ENCODE results near the gene NEURL4.

NEURL4 gene

GRCh38 chr17:7351665-7352502, 22.7 kb upstream of the NEURL4 start, which contains the start of gene KCTD11:
Gene KCTD11, plus strand, starts transcription at chr17:7352162.
- H3K36me3 ChIP-seq (ENCODE audit: insufficient read depth, low read length), result peaks cover 32% of the 10 kb centered on the region
- H3K27me3 ChIP-seq (ENCODE audit: insufficient read depth, low read length, poor library complexity), result no peaks in the 10 kb centered on the region
- no peaks in the 10 kb centered on the region for H3K79me2 ChIP-seq (ENCODE audit: insufficient read depth, low read length)
- H2AFZ ChIP-seq (ENCODE audit: low read depth, low read length), result no peak within 1 kb of the TSS
- no peak within 1 kb of the TSS for H3K4me3 ChIP-seq (ENCODE audit: low read depth in 1 of 2, low read length in 2 of 2)
- TF ChIP-seq CTCF (IDR thresholded peaks at IDR 0.05; ENCODE audit: borderline replicate concordance, extremely low read depth, low read length, poor library complexity, severe bottlenecking), result no peak
- TF ChIP-seq EZH2 (IDR thresholded peaks at IDR 0.05; ENCODE audit: borderline replicate concordance, low read depth, low read length, severe bottlenecking), result no peak
- H3K4me2 ChIP-seq (ENCODE audit: insufficient read depth, low read length), result no peak within 1 kb of the TSS
- DNase-seq (no peak), ATAC-seq (ENCODE audit: insufficient read depth, low read depth) (no peak)
- H3K4me1 ChIP-seq (ENCODE audit: insufficient read depth, low read length), result peaks cover 7% of the 10 kb centered on the region
- H3K9ac ChIP-seq (ENCODE audit: low read depth, low read length), result no peak within 1 kb of the TSS
- no peak within 1 kb of the TSS for H3K27ac ChIP-seq (ENCODE audit: low read length)
- H3K9me3 ChIP-seq (ENCODE audit: insufficient read depth, low read length, severe bottlenecking), result no peaks in the 10 kb centered on the region
- H4K20me1 ChIP-seq (ENCODE audit: insufficient read depth, low read length), result no peaks in the 10 kb centered on the region

- H3K4me3 ChIP-seq (ENCODE audit: low read depth in 1 of 2, low read length in 2 of 2), result no peak overlapping the region
- H3K4me1 ChIP-seq (ENCODE audit: insufficient read depth, low read length), result no peaks in the 10 kb centered on the region
- no peak overlapping the region for H3K27ac ChIP-seq (ENCODE audit: low read length)
- 0 out of 2 replicates have a peak, but pooled peaks cover 3% of the 10 kb centered on the region for H4K20me1 ChIP-seq (ENCODE audit: insufficient read depth, low read length)
- H3K9ac ChIP-seq (ENCODE audit: low read depth, low read length), result no peak overlapping the region
- H3K4me2 ChIP-seq (ENCODE audit: insufficient read depth, low read length), result no peak overlapping the region
- peaks cover 43% of the 10 kb centered on the region for H3K36me3 ChIP-seq (ENCODE audit: insufficient read depth, low read length)
- no peak for DNase-seq
- TF ChIP-seq EZH2 (IDR thresholded peaks at IDR 0.05; ENCODE audit: borderline replicate concordance, low read depth, low read length, severe bottlenecking), result no peak
- no peak for TF ChIP-seq CTCF (IDR thresholded peaks at IDR 0.05; ENCODE audit: borderline replicate concordance, extremely low read depth, low read length, poor library complexity, severe bottlenecking)
- H2AFZ ChIP-seq (ENCODE audit: low read depth, low read length), result no peak overlapping the region
- no peaks in the 10 kb centered on the region for H3K79me2 ChIP-seq (ENCODE audit: insufficient read depth, low read length)
- no peaks in the 10 kb centered on the region for H3K9me3 ChIP-seq (ENCODE audit: insufficient read depth, low read length, severe bottlenecking)
- ATAC-seq (ENCODE audit: insufficient read depth, low read depth), result no peak
- H3K27me3 ChIP-seq (ENCODE audit: insufficient read depth, low read length, poor library complexity), result no peaks in the 10 kb centered on the region
Observed at GRCh38 chr17:7348478-7349242, 19.5 kb upstream of the NEURL4 start.

- Histone ChIP-seq H4K20me1 (ENCODE audit: insufficient read depth, low read length) (0 out of 2 replicates have a peak, but pooled peaks cover 3% of the 10 kb centered on the region), H3K27me3 (ENCODE audit: insufficient read depth, low read length, poor library complexity) (no peaks in the 10 kb centered on the region), H3K9ac (ENCODE audit: low read depth, low read length) (no peak overlapping the region), H3K4me3 (ENCODE audit: low read depth in 1 of 2, low read length in 2 of 2) (no peak overlapping the region), H3K27ac (ENCODE audit: low read length) (no peak overlapping the region), H3K36me3 (ENCODE audit: insufficient read depth, low read length) (peaks cover 50% of the 10 kb centered on the region), H3K79me2 (ENCODE audit: insufficient read depth, low read length) (no peaks in the 10 kb centered on the region), H3K4me1 (ENCODE audit: insufficient read depth, low read length) (no peaks in the 10 kb centered on the region), H2AFZ (ENCODE audit: low read depth, low read length) (no peak overlapping the region), H3K9me3 (ENCODE audit: insufficient read depth, low read length, severe bottlenecking) (no peaks in the 10 kb centered on the region), H3K4me2 (ENCODE audit: insufficient read depth, low read length) (no peak overlapping the region)
- no peak for TF ChIP-seq EZH2 (IDR thresholded peaks at IDR 0.05; ENCODE audit: borderline replicate concordance, low read depth, low read length, severe bottlenecking)
- no peak for TF ChIP-seq CTCF (IDR thresholded peaks at IDR 0.05; ENCODE audit: borderline replicate concordance, extremely low read depth, low read length, poor library complexity, severe bottlenecking)
- DNase-seq, result no peak
- ATAC-seq (ENCODE audit: insufficient read depth, low read depth), result no peak
Observed at GRCh38 chr17:7347630-7348477, 18.7 kb upstream of the NEURL4 start.

All from DND-41 (cell line).